GM23338 (cell line): Measurements from ENCODE around the gene PPP1R2B. TPM values are rescaled to one million over a fixed set of nuclear protein-coding genes. Genes with fewer than 3 reads are reported as not detected.

Experiments
- ATAC-seq: fragments of 200-7000 bp; cut with Tn5 transposase; 3 replicates; pipeline ENCODE4 v1.9.1; 2020
- DNase-seq: peaks from one replicate; pipeline ENCODE4 v3.0.0-alpha.2; 2015; ENCODE audit warnings: low spot score
- H2AFZ ChIP-seq: fragments of 200-600 bp; sonication (generic); 2 replicates; pipeline ENCODE4 v1.8.0; 2016; ENCODE audit warnings: antibody characterized with exemption, mild to moderate bottlenecking, moderate library complexity
- H3F3A ChIP-seq: fragments of 200-600 bp; sonication (generic); replicated peaks from 2 replicates; pipeline ENCODE4 v1.8.0; 2017; ENCODE audit warnings: antibody characterized with exemption, mixed run types, low read depth
- H3K27ac ChIP-seq: fragments of 200-600 bp; sonication (generic); 2 replicates; pipeline ENCODE4 v1.6.1; 2016; ENCODE audit warnings: low read depth
- H3K27me3 ChIP-seq: fragments of 200-600 bp; sonication (generic); 2 replicates; pipeline ENCODE4 v1.8.0; 2016; ENCODE audit warnings: mild to moderate bottlenecking, mixed run types, moderate library complexity; ENCODE audit not compliant: insufficient read depth
- H3K36me3 ChIP-seq: fragments of 200-600 bp; sonication (generic); 2 replicates; pipeline ENCODE4 v1.8.0; 2016; ENCODE audit warnings: mild to moderate bottlenecking; ENCODE audit not compliant: insufficient read depth
- H3K4me1 ChIP-seq: fragments of 200-600 bp; sonication (generic); 2 replicates; pipeline ENCODE4 v1.8.0; 2016; ENCODE audit warnings: mild to moderate bottlenecking, moderate library complexity; ENCODE audit not compliant: insufficient read depth
- H3K4me2 ChIP-seq: fragments of 200-600 bp; sonication (generic); 2 replicates; pipeline ENCODE4 v1.7.1; 2017; ENCODE audit warnings: mixed run types
- H3K4me3 ChIP-seq: fragments of 200-600 bp; sonication (generic); 2 replicates; pipeline ENCODE4 v1.6.1; 2016; ENCODE audit warnings: mixed run types
- H3K79me2 ChIP-seq: fragments of 200-600 bp; sonication (generic); replicated peaks from 2 replicates; pipeline ENCODE4 v1.8.0; 2017; ENCODE audit warnings: mild to moderate bottlenecking; ENCODE audit not compliant: insufficient read depth
- H3K9me2 ChIP-seq: fragments of 200-600 bp; sonication (generic); 2 replicates; pipeline ENCODE4 v1.8.0; 2017; ENCODE audit not compliant: insufficient read depth
- H4K20me1 ChIP-seq: fragments of 200-600 bp; sonication (generic); replicated peaks from 2 replicates; pipeline ENCODE4 v1.8.0; 2017; ENCODE audit warnings: mild to moderate bottlenecking; ENCODE audit not compliant: insufficient read depth
- H3K27ac Mint-ChIP-seq: 2 replicates; pipeline ENCODE4 v1.8.0; 2020; ENCODE audit warnings: inconsistent platforms, mild to moderate bottlenecking, moderate library complexity, mixed read lengths
- H3K27me3 Mint-ChIP-seq: 3 replicates; pipeline ENCODE4 v1.8.0; 2022; ENCODE audit warnings: low read depth, mild to moderate bottlenecking, moderate library complexity, mixed read lengths, inconsistent platforms; ENCODE audit not compliant: insufficient read depth, poor library complexity
- H3K36me3 Mint-ChIP-seq: 3 replicates; pipeline ENCODE4 v1.8.0; 2021; ENCODE audit warnings: low read depth, mild to moderate bottlenecking, inconsistent platforms, moderate library complexity, mixed read lengths
- H3K4me1 Mint-ChIP-seq: 3 replicates; pipeline ENCODE4 v1.8.0; 2020; ENCODE audit warnings: mild to moderate bottlenecking, inconsistent platforms, mixed read lengths
- H3K4me3 Mint-ChIP-seq: 3 replicates; pipeline ENCODE4 v1.8.0; 2021; ENCODE audit warnings: moderate library complexity, mild to moderate bottlenecking, inconsistent platforms, mixed read lengths
- H3K9me3 Mint-ChIP-seq: 3 replicates; pipeline ENCODE4 v1.8.0; 2020; ENCODE audit warnings: moderate library complexity, mild to moderate bottlenecking, inconsistent platforms, mixed read lengths
- CREB1 ChIP-seq: fragments of 250-450 bp; sonication (Bioruptor Pico); IDR thresholded peaks from 2 replicates; pipeline ENCODE4 v1.5.0; 2020; ENCODE audit warnings: low read depth, mild to moderate bottlenecking, moderate library complexity
- EZH2 ChIP-seq: fragments of 200-600 bp; sonication (generic); IDR thresholded peaks from one replicate; pipeline ENCODE4 v1.8.0; 2017; ENCODE audit warnings: antibody characterized with exemption, mild to moderate bottlenecking, low read depth; ENCODE audit not compliant: unreplicated experiment
- EZH2phosphoT487 ChIP-seq: fragments of 200-600 bp; sonication (generic); IDR thresholded peaks from one replicate; pipeline ENCODE4 v1.8.1; 2018; ENCODE audit warnings: antibody characterized with exemption; ENCODE audit not compliant: unreplicated experiment
- JUNB ChIP-seq: IDR thresholded peaks from one replicate; pipeline ENCODE4 v1.6.1; 2016; ENCODE audit warnings: antibody characterized with exemption; ENCODE audit not compliant: unreplicated experiment
- NANOG ChIP-seq: IDR thresholded peaks from 2 replicates; pipeline ENCODE4 v1.6.1; 2016; ENCODE audit warnings: antibody characterized with exemption, borderline replicate concordance
- POLR2AphosphoS5 ChIP-seq: IDR thresholded peaks from 2 replicates; pipeline ENCODE4 v1.6.1; 2016; ENCODE audit warnings: antibody characterized with exemption, low read depth
- STAT1 ChIP-seq: IDR thresholded peaks from one replicate; pipeline ENCODE4 v1.6.1; 2016; ENCODE audit warnings: antibody characterized with exemption; ENCODE audit not compliant: unreplicated experiment
- ZNF114 ChIP-seq: fragments of 250-450 bp; sonication (Bioruptor Pico); IDR thresholded peaks from 2 replicates; pipeline ENCODE4 v1.5.0; 2020; ENCODE audit warnings: mild to moderate bottlenecking, moderate library complexity
- ZNF331 ChIP-seq: fragments of 250-450 bp; sonication (Bioruptor Pico); IDR thresholded peaks from 2 replicates; pipeline ENCODE4 v1.5.0; 2020; ENCODE audit warnings: low read depth, mild to moderate bottlenecking, moderate library complexity
- polyA plus RNA-seq: library from polyadenylated mRNA; unstranded; fragments of >200 nt; fragmentation: Nextera tagmentation; extraction: Ambion mirVana; gene quantifications from 2 replicates; pipeline ENCODE4 v1.2.1, GENCODE V29; 2016
- total RNA-seq: library from RNA; depleted of rRNA; stranded (reverse); fragments of >200 nt; shearing (Covaris generic); gene quantifications from 2 replicates; pipeline ENCODE4 v1.2.3, GENCODE V29; 2014
- TF ChIP-seq, protein P1 (sequence below): fragments of 250-450 bp; sonication (Bioruptor Pico); IDR thresholded peaks from 2 replicates; pipeline ENCODE4 v1.5.0; 2020; ENCODE audit warnings: mild to moderate bottlenecking, moderate library complexity
- TF ChIP-seq, protein P2 (sequence below): IDR thresholded peaks from 2 replicates; pipeline ENCODE4 v1.6.1; 2016; ENCODE audit warnings: antibody characterized with exemption
- TF ChIP-seq, protein P3 (sequence below): IDR thresholded peaks from one replicate; pipeline ENCODE4 v1.6.1; 2018; ENCODE audit warnings: antibody characterized with exemption; ENCODE audit not compliant: unreplicated experiment
- TF ChIP-seq, protein P4 (sequence below), 2 experiments: fragments of 200-600 bp in 1 of 2; sonication (generic) in 1 of 2; conservative IDR thresholded peaks; 2 replicates each; pipeline versions ENCODE4 v1.5.1 to v1.6.1; 2016 to 2017; ENCODE audit warnings: antibody characterized with exemption in 2 of 2, low read depth in 2 of 2, mild to moderate bottlenecking in 2 of 2, moderate library complexity in 1 of 2

PPP1R2B gene
- total and polyA plus RNA-seq, 2 experiments from 2014 or later = 0.11 to 0.21 TPM

DNA sequence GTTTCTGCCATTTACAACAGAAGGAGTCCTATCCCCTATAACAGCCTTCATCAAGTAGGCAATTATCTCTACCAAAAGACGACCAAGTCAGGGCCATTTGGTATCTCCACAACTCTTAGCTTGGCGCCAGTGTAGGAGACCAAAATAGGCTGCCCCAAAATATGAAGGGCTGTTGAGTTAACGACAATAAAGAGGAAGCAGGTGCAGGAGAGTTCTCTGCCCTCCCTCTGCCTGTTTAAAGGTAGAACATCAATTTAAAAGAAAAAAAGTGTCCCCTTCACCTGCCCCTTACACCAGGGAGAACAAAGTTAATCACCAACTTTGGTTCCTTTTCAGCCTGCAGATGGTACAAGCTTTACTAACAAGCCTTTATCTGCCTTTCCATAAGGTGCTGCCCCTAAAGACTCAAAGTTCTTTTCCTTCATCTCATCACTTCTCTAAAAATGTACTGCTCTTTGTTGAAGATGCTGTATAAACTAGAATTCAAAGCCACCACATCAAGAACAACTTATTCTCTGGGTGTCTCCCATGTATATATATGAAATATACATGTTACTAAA lies 33.3 kb downstream of the PPP1R2B start:
- Histone ChIP-seq H3K4me3 (no peak overlapping the region), H3K9me2 (peaks cover 7% of the 10 kb centered on the region), H2AFZ (peak overlapping the region; percentile 47; the same call in 1 of the 2 replicates), H3K27me3 (no peaks in the 10 kb centered on the region), H3K27ac (no peak overlapping the region), H3K4me1 (no peaks in the 10 kb centered on the region), H3K79me2 (no peaks in the 10 kb centered on the region), H3K36me3 (no peaks in the 10 kb centered on the region), H4K20me1 (no peaks in the 10 kb centered on the region), H3F3A (no peaks in the 10 kb centered on the region), H3K4me2 (no peak overlapping the region)
- Mint-ChIP-seq H3K27me3 (no peaks in the 10 kb centered on the region), H3K4me1 (no peaks in the 10 kb centered on the region), H3K27ac (no peak overlapping the region), H3K9me3 (no peaks in the 10 kb centered on the region), H3K4me3 (no peak overlapping the region), H3K36me3 (no peaks in the 10 kb centered on the region)
- TF ChIP-seq, protein P1, sequence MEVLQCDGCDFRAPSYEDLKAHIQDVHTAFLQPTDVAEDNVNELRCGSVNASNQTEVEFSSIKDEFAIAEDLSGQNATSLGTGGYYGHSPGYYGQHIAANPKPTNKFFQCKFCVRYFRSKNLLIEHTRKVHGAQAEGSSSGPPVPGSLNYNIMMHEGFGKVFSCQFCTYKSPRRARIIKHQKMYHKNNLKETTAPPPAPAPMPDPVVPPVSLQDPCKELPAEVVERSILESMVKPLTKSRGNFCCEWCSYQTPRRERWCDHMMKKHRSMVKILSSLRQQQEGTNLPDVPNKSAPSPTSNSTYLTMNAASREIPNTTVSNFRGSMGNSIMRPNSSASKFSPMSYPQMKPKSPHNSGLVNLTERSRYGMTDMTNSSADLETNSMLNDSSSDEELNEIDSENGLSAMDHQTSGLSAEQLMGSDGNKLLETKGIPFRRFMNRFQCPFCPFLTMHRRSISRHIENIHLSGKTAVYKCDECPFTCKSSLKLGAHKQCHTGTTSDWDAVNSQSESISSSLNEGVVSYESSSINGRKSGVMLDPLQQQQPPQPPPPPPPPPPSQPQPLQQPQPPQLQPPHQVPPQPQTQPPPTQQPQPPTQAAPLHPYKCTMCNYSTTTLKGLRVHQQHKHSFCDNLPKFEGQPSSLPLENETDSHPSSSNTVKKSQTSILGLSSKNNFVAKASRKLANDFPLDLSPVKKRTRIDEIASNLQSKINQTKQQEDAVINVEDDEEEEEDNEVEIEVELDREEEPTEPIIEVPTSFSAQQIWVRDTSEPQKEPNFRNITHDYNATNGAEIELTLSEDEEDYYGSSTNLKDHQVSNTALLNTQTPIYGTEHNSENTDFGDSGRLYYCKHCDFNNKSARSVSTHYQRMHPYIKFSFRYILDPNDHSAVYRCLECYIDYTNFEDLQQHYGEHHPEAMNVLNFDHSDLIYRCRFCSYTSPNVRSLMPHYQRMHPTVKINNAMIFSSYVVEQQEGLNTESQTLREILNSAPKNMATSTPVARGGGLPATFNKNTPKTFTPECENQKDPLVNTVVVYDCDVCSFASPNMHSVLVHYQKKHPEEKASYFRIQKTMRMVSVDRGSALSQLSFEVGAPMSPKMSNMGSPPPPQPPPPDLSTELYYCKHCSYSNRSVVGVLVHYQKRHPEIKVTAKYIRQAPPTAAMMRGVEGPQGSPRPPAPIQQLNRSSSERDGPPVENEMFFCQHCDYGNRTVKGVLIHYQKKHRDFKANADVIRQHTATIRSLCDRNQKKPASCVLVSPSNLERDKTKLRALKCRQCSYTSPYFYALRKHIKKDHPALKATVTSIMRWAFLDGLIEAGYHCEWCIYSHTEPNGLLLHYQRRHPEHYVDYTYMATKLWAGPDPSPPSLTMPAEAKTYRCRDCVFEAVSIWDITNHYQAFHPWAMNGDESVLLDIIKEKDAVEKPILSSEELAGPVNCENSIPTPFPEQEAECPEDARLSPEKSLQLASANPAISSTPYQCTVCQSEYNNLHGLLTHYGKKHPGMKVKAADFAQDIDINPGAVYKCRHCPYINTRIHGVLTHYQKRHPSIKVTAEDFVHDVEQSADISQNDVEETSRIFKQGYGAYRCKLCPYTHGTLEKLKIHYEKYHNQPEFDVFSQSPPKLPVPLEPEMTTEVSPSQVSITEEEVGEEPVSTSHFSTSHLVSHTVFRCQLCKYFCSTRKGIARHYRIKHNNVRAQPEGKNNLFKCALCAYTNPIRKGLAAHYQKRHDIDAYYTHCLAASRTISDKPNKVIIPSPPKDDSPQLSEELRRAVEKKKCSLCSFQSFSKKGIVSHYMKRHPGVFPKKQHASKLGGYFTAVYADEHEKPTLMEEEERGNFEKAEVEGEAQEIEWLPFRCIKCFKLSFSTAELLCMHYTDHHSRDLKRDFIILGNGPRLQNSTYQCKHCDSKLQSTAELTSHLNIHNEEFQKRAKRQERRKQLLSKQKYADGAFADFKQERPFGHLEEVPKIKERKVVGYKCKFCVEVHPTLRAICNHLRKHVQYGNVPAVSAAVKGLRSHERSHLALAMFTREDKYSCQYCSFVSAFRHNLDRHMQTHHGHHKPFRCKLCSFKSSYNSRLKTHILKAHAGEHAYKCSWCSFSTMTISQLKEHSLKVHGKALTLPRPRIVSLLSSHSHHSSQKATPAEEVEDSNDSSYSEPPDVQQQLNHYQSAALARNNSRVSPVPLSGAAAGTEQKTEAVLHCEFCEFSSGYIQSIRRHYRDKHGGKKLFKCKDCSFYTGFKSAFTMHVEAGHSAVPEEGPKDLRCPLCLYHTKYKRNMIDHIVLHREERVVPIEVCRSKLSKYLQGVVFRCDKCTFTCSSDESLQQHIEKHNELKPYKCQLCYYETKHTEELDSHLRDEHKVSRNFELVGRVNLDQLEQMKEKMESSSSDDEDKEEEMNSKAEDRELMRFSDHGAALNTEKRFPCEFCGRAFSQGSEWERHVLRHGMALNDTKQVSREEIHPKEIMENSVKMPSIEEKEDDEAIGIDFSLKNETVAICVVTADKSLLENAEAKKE (CRISPR knock-in tag) = no peak
- TF ChIP-seq, protein P2, sequence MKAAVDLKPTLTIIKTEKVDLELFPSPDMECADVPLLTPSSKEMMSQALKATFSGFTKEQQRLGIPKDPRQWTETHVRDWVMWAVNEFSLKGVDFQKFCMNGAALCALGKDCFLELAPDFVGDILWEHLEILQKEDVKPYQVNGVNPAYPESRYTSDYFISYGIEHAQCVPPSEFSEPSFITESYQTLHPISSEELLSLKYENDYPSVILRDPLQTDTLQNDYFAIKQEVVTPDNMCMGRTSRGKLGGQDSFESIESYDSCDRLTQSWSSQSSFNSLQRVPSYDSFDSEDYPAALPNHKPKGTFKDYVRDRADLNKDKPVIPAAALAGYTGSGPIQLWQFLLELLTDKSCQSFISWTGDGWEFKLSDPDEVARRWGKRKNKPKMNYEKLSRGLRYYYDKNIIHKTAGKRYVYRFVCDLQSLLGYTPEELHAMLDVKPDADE = no peak
- no peak for TF ChIP-seq NANOG
- no peak for TF ChIP-seq EZH2phosphoT487
- TF ChIP-seq CREB1 (CRISPR knock-in tag) = no peak
- no peak for TF ChIP-seq ZNF114 (CRISPR knock-in tag)
- no peak for TF ChIP-seq POLR2AphosphoS5
- no peak for TF ChIP-seq STAT1
- no peak for TF ChIP-seq JUNB
- TF ChIP-seq, protein P3, sequence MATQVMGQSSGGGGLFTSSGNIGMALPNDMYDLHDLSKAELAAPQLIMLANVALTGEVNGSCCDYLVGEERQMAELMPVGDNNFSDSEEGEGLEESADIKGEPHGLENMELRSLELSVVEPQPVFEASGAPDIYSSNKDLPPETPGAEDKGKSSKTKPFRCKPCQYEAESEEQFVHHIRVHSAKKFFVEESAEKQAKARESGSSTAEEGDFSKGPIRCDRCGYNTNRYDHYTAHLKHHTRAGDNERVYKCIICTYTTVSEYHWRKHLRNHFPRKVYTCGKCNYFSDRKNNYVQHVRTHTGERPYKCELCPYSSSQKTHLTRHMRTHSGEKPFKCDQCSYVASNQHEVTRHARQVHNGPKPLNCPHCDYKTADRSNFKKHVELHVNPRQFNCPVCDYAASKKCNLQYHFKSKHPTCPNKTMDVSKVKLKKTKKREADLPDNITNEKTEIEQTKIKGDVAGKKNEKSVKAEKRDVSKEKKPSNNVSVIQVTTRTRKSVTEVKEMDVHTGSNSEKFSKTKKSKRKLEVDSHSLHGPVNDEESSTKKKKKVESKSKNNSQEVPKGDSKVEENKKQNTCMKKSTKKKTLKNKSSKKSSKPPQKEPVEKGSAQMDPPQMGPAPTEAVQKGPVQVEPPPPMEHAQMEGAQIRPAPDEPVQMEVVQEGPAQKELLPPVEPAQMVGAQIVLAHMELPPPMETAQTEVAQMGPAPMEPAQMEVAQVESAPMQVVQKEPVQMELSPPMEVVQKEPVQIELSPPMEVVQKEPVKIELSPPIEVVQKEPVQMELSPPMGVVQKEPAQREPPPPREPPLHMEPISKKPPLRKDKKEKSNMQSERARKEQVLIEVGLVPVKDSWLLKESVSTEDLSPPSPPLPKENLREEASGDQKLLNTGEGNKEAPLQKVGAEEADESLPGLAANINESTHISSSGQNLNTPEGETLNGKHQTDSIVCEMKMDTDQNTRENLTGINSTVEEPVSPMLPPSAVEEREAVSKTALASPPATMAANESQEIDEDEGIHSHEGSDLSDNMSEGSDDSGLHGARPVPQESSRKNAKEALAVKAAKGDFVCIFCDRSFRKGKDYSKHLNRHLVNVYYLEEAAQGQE = no peak
- TF ChIP-seq EZH2 = no peak
- TF ChIP-seq, protein P4, sequence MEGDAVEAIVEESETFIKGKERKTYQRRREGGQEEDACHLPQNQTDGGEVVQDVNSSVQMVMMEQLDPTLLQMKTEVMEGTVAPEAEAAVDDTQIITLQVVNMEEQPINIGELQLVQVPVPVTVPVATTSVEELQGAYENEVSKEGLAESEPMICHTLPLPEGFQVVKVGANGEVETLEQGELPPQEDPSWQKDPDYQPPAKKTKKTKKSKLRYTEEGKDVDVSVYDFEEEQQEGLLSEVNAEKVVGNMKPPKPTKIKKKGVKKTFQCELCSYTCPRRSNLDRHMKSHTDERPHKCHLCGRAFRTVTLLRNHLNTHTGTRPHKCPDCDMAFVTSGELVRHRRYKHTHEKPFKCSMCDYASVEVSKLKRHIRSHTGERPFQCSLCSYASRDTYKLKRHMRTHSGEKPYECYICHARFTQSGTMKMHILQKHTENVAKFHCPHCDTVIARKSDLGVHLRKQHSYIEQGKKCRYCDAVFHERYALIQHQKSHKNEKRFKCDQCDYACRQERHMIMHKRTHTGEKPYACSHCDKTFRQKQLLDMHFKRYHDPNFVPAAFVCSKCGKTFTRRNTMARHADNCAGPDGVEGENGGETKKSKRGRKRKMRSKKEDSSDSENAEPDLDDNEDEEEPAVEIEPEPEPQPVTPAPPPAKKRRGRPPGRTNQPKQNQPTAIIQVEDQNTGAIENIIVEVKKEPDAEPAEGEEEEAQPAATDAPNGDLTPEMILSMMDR (conservative IDR thresholded peaks at IDR 0.05; ENCODE audit: low read depth in 2 of 2) = no peak
- no peak for TF ChIP-seq ZNF331
- DNase-seq (no peak), ATAC-seq (no peak)
